Activated CD4-positive, alpha-beta T cell treated with anti-CD3 and anti-CD28 coated beads, Interleukin-2, Interleukin-4, amounts not matched to agents 100 ng/mL and 50 ng/mL, durations not matched to agents 16 hours and 8 hours (primary cell): Measurements from ENCODE around the gene MSGN1.
A peak's percentile ranks its signal among the peaks of the same experiment; 100 is the strongest.
"Not testable (repeated sequence)": the region's sequence is repeated elsewhere in the genome, so short reads cannot be mapped to it uniquely, and the experiment has no call there.

ENCODE experiments used
- DNase-seq: peaks from one replicate; pipeline ENCODE4 v3.0.0-alpha.2; 2020; ENCODE audit warnings: low spot score

The MSGN1 gene

DNA sequence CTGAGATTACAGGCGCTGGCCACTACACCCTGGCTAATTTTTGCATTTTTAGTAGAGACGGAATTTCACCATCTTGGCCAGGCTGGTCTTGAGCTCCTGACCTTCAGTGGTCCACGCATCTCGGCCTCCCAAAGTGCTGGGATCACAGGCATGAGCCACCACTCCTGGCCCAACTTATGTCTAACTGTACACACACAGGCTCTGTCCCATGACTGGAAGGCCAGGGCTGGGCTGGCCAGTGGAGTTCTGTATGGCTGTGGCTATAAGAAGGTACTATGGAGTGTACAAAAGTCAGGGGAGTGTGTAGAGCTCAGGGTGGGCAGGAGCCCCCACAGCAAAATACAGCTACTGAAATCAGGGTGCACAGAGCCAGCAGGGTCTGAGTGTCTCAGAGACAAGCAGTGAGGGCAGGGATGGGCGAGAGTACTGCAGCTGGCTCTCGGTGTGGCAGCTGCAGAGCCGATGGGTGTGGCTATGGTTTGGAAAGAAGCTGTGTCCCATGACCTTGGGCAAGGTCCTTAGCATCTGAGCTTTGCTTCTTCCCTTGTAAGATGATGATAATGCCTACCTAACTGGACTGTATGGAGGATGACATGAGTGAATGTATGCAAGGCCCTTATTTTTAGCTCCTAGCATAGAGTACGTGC, 10.4 kb upstream of the MSGN1 start:
- no peak for DNase-seq

DNA sequence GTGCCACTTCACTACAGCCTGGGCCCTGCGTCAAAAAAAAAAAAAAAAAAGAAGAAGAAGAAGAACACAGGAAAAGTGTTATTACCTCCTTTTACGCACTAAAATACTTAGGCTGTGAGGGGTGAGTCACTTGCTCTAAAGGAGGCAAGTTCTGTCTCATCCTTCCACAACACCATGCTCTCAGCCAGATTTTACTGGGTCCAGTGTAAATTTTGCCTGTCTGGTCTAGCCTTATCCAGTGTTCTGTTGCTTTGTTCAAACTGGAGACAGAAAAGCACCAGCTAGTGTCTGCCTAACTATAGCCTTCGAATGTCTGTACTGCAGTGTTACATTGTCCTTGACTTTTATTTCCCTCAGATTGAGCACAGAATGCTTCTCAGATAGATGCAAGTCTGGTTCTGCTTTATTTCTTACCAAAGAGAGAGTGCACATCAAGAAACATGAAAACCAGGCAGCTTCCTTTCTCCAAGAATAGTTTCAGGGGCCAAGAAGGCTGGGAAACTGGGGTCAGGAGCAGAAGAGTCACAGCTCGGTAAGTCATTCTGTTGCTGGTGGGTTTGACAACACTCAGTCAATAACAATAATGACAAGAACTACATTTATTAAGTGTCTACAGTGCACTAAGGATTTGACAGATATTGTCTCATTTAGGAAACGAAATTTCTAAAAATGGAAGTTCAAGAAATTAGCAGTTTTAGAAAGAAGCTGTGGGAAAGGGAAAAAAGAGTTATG, 3.1 kb upstream of the MSGN1 start:
- DNase-seq, result no peak

DNA sequence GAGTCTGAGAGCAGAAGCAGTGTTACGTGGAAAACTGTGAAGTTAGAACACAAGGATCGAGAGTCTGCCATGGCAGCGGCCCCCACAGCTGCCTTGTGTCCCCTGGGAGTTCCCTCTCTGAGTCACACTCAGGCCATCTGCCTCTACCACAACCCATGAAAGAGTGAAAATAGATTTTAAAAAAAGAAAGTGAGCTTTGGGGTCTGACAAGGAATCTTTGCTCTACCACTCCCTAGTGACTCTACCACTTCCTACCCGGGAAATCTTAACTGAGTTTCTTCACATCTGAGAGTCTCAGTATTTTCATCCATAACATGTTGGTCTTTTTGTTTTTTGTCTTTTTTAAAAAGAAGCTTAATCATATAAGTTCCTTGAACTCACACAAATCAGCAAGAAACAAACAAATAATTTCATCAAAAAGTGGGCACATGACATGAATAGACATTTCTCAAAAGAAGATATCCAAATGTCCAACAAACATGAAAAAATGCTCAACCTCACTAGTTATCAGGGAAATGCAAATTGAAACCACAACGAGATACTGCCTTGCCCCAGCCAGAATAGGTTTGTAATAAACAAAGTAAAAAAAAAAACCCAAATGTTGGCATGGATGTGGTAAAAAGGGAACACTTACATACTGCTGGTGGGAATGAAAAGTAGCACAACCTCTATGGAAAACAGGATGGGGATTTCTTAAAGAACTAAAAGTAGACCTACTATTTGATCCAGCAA, 2.4 kb upstream of the MSGN1 start:
- DNase-seq, result no peak

DNA sequence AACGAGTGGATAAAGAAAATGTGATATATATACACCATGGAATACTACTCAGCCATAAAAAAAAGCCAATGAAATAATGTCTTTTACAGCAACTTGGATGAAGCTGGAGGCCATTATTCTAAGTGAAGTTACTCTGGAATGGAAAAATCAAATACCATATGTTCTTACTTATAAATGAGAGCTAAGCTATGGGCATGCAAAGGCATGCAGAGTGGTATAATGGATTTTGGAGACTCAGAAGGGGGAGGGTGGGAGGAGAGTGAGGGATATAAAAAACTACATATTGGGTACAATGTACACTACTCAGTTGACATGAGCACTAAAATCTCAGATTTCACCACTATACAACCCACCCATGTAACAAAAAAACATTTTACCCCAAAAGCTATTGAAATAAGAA, 1.7 kb upstream of the MSGN1 start:
- no peak for DNase-seq

DNA sequence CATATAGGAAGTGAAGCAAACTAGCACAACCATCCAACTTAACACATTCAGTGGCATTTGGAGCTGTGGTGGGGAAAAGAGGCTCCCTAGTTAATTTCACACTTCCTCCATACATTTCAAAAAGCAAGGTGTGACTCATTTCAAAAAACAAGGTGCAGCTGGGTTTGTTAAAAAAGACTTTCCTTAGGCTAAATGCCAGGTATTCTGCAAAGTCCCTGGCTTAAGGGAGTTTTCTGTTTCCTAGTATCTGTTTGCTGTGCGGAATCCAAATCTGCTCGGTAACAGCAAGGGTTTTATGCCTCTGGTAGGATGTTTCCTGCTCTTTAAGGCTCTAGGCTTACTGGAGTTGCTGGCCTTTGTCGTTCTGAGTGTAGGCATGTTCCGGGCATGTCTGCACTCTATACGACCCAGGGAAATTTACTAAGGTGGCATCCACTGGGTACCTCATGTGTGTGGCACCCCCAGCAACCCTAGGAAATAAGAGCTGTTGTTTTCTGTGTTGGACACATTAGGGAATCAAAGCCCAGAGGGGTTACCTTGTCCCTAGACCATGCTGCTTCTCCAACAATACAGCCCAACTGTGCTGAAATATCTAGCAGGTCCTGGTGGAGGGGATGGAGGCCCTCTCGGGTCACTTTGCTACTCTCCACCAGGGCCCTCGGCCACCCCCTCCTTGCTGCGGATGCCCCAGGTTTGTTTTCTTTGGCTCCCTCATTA, 634 bp upstream of the MSGN1 start:
- DNase-seq, result no peak

DNA sequence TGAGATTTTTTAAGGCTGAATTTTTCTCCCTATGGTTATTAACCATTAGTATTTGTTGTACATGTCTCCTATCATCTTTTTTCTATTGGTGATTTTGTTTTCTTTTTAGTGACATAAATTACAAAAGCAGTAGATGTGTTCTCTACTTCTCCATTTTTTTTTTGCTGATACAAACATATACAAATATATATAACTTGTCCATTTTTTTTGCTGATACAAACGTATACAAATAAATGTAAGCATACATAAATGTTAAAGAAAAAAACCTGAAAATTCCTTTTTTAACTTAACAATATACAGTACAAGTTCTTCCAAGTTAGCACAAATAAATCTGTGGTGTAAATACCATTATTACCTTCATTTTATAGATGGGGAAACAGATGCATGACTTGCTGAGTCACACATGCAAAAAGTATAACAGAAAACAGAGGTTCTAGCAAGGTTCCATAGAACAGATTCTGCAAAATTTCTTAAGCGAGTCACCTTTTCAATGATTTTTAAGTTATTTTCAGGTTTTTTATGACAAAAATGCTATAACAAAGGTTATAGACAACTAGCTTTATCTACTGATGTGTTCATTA, 2.1 kb downstream of the MSGN1 start:
- DNase-seq, result no peak

DNA sequence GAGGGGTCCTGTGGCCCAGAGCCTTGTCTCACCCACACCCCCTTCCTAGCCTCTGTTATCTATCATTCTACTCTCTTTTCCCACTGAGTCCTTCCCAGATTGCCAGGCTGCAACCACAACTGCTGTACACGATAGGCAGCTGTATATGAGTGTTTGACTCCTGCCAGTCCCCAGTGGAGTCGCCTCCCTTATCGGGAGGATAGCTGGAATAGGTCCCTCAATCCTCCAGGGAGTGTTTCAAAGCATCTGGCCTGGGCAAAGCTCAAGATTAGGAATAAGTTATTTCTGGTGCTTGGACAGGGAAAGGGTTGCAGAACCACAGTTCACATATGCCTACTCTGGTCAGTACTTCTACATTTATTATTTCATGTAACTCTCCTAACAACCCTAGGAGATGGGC, 4.8 kb downstream of the MSGN1 start:
- DNase-seq, result no peak

DNA sequence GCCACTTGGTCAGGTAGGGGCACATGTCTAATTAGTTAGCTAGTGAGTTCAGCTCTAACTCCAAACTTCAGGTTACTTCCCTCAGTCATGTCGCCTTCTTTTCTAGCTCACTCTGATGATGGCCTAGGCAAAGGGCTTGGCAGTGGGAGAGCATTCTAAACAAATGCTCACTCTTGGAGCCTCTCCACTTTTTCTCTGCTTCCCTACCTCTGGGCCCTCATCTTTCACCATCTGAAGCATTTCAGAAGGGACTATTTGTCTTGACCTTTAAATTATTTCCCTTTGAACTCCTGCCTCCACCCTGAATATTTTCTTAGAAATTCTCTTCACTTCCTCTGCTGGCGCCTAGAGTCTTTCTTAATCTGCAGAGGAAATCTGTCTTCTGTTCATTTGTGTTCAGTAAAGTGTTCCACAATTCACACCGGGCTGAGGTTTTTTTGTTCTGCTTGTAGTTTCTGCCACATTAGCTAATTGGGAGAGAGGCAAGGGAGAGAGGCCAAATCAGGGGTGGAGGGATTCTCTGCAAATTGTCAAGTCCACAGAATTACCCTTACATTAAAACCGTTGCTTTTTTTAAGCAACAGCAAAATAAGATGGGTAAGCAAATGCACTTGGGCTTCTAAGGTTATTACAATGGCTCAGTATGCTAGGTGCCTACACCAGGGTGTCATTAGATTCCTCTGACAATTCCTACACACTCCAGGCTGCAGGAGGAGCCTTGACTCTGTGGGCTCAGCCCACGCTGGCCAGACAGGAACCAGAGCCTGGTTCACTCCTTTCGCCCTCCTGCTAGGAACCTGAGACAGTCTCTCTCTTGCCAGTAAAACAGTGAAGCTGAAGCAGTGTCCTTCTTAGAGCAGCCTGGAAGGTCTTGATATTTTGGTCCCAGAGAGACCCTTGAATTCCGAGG, 5.5 kb downstream of the MSGN1 start:
- DNase-seq, result no peak

DNA sequence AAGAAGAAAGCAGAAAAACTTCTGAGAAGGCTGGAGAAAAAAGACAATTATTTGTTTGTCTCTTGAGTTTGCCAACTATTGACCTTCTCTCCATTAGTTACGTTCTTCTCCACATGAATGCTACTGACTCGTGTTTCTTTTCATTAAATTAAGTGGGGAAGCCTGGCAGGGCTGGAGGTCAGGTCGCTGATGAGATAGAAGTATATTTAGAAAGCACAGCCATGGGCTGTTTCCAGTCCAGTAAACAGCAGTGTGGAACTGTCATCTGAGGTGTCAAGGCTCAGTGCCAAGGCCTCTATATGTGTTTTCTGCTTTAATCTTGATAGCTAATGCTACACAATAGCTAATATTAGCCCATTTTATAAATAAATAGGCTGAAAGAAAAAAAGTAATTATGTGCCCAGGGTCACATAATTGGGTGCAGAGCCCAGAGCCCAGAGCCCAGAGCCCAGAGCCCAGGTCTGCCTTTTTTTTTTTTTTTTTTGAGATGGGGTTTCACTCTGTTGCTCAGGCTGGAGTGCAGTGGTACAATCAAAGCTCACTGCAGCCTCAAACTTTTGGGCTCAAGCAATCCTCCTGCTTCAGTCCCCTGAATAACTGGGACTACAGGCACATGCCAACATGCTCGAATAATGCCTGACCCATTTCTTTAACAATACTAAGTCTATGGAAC, 6.3 kb downstream of the MSGN1 start:
- DNase-seq, result no peak

DNA sequence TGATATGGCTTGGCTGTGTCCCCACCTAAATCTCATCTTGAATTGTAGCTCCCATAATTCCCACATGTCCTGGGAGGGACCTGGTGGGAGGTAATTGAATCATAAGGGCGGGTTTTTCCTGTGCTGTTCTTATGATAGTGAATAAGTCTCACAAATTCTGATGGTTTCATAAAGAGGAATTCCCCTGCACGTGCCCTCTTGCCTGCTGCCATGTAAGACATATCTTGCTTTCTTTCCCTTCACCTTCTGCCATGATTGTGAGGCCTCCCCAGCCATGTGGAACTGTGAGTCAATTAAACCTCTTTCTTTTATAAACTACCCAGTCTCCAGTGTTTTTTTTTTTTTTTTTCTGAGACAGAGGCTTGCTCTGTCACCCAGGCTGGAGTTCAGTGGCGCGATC, 7.4 kb downstream of the MSGN1 start:
- DNase-seq, result not testable (repeated sequence)

DNA sequence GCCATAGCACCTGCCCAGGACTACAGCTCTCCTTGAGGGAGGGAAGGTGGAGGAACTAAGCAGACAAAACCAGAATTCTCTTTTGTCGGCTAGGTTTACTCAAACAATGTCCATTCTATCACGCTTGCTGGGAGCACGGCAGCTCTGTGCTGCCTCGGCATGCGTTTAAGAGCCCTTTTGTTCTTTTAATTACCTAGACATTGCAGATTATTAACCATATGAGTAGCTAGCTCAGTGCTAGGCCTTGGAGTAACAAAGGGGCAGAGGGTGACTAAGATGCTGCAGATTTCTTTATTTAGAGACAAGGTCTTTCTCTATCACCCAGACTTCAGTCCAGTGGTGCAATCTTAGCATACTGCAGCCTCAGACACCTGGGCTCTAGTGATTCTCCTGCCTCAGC, 11.1 kb downstream of the MSGN1 start:
- no peak for DNase-seq

DNA sequence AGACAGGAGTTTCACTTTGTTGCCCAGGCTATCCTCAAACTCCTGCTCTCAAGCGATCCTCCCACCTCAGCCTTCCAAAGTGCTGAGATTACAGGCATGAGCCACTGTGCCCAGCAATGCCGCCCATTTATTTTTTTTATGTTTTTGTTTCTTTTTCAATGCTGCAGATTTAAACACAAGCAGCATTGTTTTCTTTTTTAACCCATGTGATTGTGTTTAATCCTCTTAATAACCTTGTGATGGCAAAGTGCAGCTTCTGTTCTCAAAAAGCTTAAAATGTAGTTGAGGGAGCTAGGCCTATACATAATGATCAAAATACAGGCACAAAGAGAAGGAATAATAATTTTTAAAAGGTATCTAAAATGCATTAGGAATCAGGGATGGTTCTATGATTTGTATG, 11.5 kb downstream of the MSGN1 start:
- no peak for DNase-seq

DNA sequence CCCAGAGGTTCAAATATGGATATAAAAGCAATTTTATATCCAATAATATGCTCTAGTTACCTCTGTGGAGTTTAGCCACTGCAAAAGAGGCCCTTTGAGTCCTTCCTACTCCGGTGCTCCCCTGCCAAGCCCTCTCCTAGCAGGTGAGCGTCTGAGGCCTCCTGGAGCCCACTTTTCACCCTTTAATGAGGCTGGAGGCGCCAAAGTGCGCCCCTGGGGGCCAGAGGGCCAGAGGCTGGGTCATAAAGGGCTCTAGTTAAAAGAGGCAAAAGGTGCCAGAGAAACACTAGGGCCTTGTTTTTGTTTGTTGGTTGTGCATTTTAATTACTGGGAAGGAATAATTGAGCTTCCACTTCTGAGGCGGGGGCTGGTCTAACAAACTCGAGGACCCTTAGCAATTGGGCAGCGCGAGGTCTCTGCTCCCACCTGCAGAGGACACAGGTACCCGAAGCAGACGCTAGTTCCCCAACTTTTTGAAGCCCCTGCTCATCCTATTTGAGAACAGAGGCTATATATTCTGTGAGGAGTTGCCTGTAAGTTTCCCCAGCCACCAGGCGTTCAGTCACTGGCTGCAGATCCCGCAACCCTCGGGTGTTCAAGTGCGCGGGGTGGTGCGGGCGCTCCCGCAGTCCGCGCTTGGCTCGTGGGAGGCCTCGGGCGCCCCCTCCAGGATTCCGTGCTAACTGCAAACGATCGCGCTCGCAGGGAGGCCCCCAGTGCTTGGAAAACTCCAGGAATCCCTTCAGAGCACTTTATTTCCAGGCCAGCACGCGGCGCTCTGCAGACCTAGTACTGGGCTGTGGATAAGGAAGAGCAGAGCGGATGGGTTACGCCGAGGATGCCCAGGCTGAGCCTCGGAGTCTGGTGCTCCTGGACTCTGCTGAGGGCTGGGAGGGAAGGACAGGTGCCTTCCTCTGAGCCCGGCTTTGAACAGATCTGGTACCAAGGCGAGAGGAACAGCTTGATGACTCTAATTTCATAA, 14.1 kb downstream of the MSGN1 start:
- peak; percentile 40 for DNase-seq

DNA sequence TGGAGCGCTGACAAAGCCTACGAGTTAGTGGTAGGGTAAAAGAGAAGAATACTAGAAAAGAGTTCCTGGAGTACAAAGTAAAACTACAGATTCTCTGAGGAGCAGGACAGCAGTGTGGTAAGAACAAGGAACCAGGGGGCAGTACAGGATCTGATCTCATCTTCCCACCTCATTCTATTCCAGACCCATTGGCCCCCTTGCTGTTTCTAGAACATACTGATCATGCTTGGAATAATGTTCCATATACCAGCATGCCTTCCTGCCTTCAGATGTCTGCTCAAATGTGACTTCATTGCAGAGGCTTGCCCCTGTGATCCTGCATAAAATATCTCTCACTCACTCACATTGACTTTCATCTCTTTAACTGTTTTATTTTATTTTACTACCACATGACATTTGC, 19.3 kb downstream of the MSGN1 start:
- DNase-seq, result no peak

DNA sequence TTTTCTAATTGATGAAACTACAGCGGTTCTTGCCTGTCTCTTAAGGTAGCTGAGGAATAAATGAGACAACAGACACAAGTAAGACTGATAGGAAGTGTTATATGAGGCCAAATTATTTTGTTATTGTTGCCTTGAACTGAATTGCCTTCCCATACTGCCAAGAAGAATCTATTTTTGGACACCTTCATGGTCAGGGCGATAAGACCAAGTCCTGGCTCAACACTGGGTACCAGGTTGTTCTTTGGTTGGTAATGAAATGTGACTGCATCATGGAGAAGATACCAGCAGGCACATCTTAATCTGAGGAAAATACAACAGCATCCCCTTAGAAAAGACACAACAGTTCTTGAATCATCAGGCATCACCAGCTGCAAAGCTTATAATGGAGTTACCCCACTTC, 23.7 kb downstream of the MSGN1 start:
- no peak for DNase-seq

DNA sequence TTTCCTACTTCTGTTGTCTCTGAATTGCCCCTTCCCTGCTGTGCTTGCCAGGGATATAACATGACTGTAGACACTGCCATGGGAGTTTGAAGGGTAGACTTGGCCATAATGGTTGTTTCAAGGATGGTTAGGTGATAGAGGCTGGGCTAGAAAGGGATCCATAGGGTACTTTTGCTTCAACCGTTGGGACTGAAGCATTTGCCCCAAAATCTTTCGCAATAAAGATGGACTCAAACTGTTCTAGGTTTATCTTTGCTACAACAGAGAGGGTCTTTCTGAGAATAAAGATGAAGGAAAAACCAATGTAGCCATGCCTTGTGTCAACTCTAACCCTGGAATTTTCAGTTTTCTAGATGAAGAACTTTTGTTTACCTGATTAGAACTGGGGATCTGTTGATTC, 27.2 kb downstream of the MSGN1 start:
- no peak for DNase-seq

DNA sequence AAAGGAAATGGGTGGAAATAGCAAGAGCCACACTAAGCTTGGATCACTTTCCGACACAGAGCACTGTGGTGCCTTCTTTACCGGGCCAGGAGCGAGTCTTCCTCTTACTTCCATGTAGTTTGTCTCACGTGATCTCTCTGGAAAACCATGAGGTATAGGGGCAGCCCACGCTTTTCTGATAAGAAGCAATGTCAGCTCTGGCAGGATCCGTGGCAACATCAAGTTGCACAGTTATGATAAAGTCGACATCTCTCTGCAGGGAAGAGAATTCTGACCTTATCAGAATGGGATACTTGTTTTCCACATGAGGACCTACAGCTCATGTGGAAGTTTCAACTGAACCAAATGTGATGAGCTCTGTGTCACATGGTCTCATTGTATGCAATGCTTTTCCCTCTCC, 29.5 kb downstream of the MSGN1 start:
- DNase-seq, result no peak

DNA sequence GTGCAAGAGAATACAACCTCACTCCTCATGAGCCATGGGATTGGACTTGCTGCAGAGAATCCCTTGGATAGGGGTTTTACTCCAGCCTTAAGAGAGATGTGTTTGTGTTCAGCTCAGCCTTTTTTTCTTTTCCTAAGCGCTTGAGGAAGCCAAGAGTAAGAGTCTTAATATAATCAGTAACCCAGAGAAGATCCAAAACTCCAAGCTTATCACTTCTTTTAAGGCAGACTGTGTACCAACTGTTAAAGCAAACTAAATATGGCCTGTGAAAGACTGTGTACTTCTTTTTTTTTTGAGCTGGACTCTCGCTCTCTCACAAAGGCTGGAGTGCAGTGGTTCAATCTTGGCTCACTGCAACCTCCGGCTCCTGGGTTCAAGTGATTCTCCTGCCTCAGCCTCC, 30.4 kb downstream of the MSGN1 start:
- DNase-seq, result no peak

DNA sequence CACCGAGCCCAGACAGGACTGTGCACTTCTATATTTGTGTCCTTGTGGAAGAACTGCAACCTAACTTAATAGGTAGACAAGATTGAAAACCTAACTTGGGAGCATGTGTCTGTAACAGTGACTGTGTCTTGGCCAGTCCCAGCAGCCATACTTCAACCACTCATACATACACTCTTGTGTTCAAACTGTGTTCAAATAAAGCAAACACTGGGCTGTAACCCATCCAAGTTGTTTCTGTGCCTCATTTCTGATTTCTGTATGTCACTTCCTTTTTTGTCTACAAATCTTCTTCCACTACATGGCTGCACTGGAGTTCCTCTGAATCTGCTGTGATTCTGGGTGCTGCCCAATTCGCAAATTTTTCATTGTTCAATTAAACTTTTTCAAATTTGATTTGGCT, 31.0 kb downstream of the MSGN1 start:
- DNase-seq, result no peak

DNA sequence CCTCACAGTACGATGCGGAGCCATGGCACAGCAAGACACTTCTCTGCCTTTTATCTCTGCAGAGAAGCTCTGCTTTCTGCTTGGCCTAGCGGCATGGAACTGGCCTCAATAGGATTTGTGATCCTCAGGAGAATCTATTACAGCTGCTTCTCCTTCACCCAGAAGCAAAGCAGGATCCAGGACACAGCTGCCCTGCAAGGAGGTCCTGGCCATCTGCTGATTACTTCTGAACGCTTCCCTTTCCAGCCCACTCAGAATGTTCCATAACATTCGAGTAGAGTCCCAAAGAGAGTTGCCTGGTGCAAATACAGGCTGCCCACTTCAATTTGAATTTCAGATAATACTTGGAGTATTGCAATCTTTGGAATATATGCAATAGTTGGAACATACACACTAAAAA, 33.0 kb downstream of the MSGN1 start:
- DNase-seq, result no peak
